Panc1 (cell line): ENCODE measurements around the gene ASCL2. TPM values are rescaled to one million over a fixed set of nuclear protein-coding genes. Genes with fewer than 3 reads are reported as not detected.

Experiments used
- ATAC-seq: fragments of 200-7000 bp; cut with Tn5 transposase; 2 replicates; pipeline ENCODE4 v1.9.1; 2020; ENCODE audit warnings: mild to moderate bottlenecking, moderate library complexity
- BruUV-seq: library from RNA; stranded (reverse); fragments of 400-500 nt; replicated peaks from 2 replicates; lab custom pipeline; 2021; lab: Mats Ljungman, UMichigan
- CTCF ChIA-PET: fragments of 300-600 bp; sonication (Branson Sonifier 250); formaldehyde crosslinking; loops from one replicate; lab custom pipeline; 2022; ENCODE audit warnings: antibody characterized with exemption; lab: Charles Lee
- POLR2A ChIA-PET: fragments of 300-600 bp; sonication (Branson Sonifier 250); formaldehyde crosslinking; loops from one replicate; lab custom pipeline; 2022; ENCODE audit warnings: antibody characterized with exemption; lab: Charles Lee
- DNase-seq: peaks from one replicate; pipeline ENCODE4 v3.0.0-alpha.2; 2010; ENCODE audit warnings: low read depth, low spot score
- H3K27ac ChIP-seq: 2 replicates; pipeline ENCODE4 v1.5.1; 2011; ENCODE audit warnings: mild to moderate bottlenecking, low read length, inconsistent platforms
- H3K27me3 ChIP-seq: fragments of 200-500 bp; sonication (Bioruptor generic); 2 replicates; pipeline ENCODE4 v1.6.0; 2014; ENCODE audit warnings: low read length, inconsistent platforms; ENCODE audit not compliant: control insufficient read depth, insufficient read depth
- H3K36me3 ChIP-seq: fragments of 200-500 bp; sonication (Bioruptor generic); 2 replicates; pipeline ENCODE4 v1.5.1; 2014; ENCODE audit warnings: inconsistent platforms, mild to moderate bottlenecking, low read length, moderate library complexity; ENCODE audit not compliant: control insufficient read depth, insufficient read depth
- H3K4me1 ChIP-seq: 2 replicates; pipeline ENCODE4 v1.5.1; 2011; ENCODE audit warnings: inconsistent platforms, mild to moderate bottlenecking, low read length, moderate library complexity; ENCODE audit not compliant: control insufficient read depth, insufficient read depth
- H3K4me3 ChIP-seq, 2 experiments: 2 replicates each; pipeline ENCODE4 v1.5.1; 2011 to 2012; ENCODE audit warnings: low read depth in 2 of 2, low read length in 2 of 2, mild to moderate bottlenecking in 2 of 2, inconsistent platforms in 1 of 2, moderate library complexity in 1 of 2
- H3K9me3 ChIP-seq: fragments of 200-500 bp; sonication (Bioruptor generic); 2 replicates; pipeline ENCODE4 v1.5.1; 2014; ENCODE audit warnings: low read depth, mild to moderate bottlenecking, inconsistent platforms, low read length, moderate library complexity; ENCODE audit not compliant: control insufficient read depth, insufficient read depth
- CTCF ChIP-seq: fragments of 450-650 bp; IDR thresholded peaks from 2 replicates; pipeline ENCODE4 v1.5.1; 2017; ENCODE audit warnings: mild to moderate bottlenecking
- POLR2AphosphoS5 ChIP-seq: IDR thresholded peaks from 2 replicates; pipeline ENCODE4 v1.6.1; 2012; ENCODE audit warnings: mild to moderate bottlenecking, low read depth, low read length, moderate library complexity
- REST ChIP-seq, 2 experiments: IDR thresholded peaks; 2 replicates each; pipeline ENCODE4 v1.6.1; 2011 to 2012; ENCODE audit warnings: low read depth in 2 of 2, control low read depth in 1 of 2, low read length in 1 of 2, mild to moderate bottlenecking in 1 of 2, moderate library complexity in 1 of 2; ENCODE audit not compliant: insufficient read depth in 1 of 2
- SIN3A ChIP-seq: IDR thresholded peaks from 2 replicates; pipeline ENCODE4 v1.6.1; 2012; ENCODE audit warnings: low read depth, mild to moderate bottlenecking, low read length, moderate library complexity, borderline replicate concordance; ENCODE audit not compliant: insufficient read depth
- TCF7L2 ChIP-seq: IDR thresholded peaks from 2 replicates; pipeline ENCODE4 v1.6.1; 2011; ENCODE audit warnings: mild to moderate bottlenecking, low read depth, low read length, inconsistent platforms
- in situ Hi-C: cut with HindIII; loops from 2 replicates; pipeline ENCODE4 v1.10.0; 2016; ENCODE audit warnings: low sequenced_read_pairs, low pct_unique_long_range_greater_than_20kb
- intact Hi-C: fragments of 100-400 bp; cut with micrococcal nuclease; formaldehyde crosslinking; loops from one replicate; pipeline ENCODE4 v1.10.0; 2022; ENCODE audit not compliant: unreplicated experiment
- total RNA-seq: library from RNA; stranded (reverse); gene quantifications from one replicate; pipeline ENCODE4 v1.2.1, GENCODE V29; 2021; ENCODE audit not compliant: unreplicated experiment

The ASCL2 gene
- total RNA-seq, 1 experiment from 2014 or later: not detected

- no peaks in the 10 kb centered on the region for H3K4me1 ChIP-seq
- POLR2A ChIA-PET: interaction anchor here (0.6 kb wide), 1 partner anchor 39 kb away, joined by 4 read pairs; no protein-coding TSS in a partner anchor
- intact Hi-C loops: no loop called here
- H3K9me3 ChIP-seq: no peaks in the 10 kb centered on the region
- no TSS peak for BruUV-seq
- TF ChIP-seq POLR2AphosphoS5: no peak
- H3K27ac ChIP-seq: no peak overlapping the region
- no peaks in the 10 kb centered on the region for H3K36me3 ChIP-seq
- DNase-seq: no peak
- no peak for ATAC-seq
- peaks cover 15% of the 10 kb centered on the region for H3K27me3 ChIP-seq
- H3K4me3 ChIP-seq: no peak overlapping the region
- in situ Hi-C loops: no loop called here
- CTCF ChIA-PET: no interaction called here
Measured at GRCh38 chr11:2277008-2277346, 6.6 kb upstream of the ASCL2 start.

- BruUV-seq: no TSS peak
- Histone ChIP-seq H3K27ac (no peak overlapping the region), H3K36me3 (no peaks in the 10 kb centered on the region), H3K4me1 (no peaks in the 10 kb centered on the region), H3K4me3 (no peak overlapping the region), H3K27me3 (peaks cover 11% of the 10 kb centered on the region), H3K9me3 (no peaks in the 10 kb centered on the region)
- ChIA-PET CTCF (no interaction called here), POLR2A (interaction anchor here (0.6 kb wide), 1 partner anchor 39 kb away, joined by 4 read pairs; no protein-coding TSS in a partner anchor)
- ATAC-seq (no peak), DNase-seq (no peak)
- in situ Hi-C loops (no loop called here), intact Hi-C loops (no loop called here)
- no peak for TF ChIP-seq SIN3A
Measured at GRCh38 chr11:2276280-2277007, 6.1 kb upstream of the ASCL2 start.

- TF ChIP-seq POLR2AphosphoS5: no peak
- TF ChIP-seq TCF7L2: no peak
- no peak for TF ChIP-seq REST (IDR thresholded peaks at IDR 0.05; ENCODE audit: insufficient read depth in 1 of 2, low read depth in 2 of 2, low read length in 1 of 2)
- no peak for TF ChIP-seq SIN3A
- no peak for TF ChIP-seq CTCF
- CTCF ChIA-PET: interaction anchor here (0.7 kb wide), 1 partner anchor 81 kb away, joined by 3 read pairs; no protein-coding TSS in a partner anchor
Measured at GRCh38 chr11:2275334-2276279, 5.2 kb upstream of the ASCL2 start.

More at GRCh38 chr11:2275334-2276279, 5.2 kb upstream of the ASCL2 start:
- no TSS peak for BruUV-seq
- Histone ChIP-seq H3K4me1 (no peaks in the 10 kb centered on the region), H3K27ac (no peak overlapping the region), H3K27me3 (peaks cover 11% of the 10 kb centered on the region), H3K4me3 (no peak overlapping the region), H3K36me3 (no peaks in the 10 kb centered on the region), H3K9me3 (no peaks in the 10 kb centered on the region)
- intact Hi-C loops (no loop called here), in situ Hi-C loops (no loop called here)
- no peak for DNase-seq
- ATAC-seq: no peak
- POLR2A ChIA-PET: no interaction called here
